SU-DHL-6 (cell line): ENCODE results near the gene BCO2.
A peak's percentile ranks its signal among the peaks of the same experiment; 100 is the strongest.

Source experiments
- H2AFZ ChIP-seq: fragments of 200-600 bp; sonication (generic); 2 replicates; pipeline ENCODE4 v1.6.1; 2014; ENCODE audit warnings: low read depth, mild to moderate bottlenecking, moderate library complexity, mixed read lengths, antibody characterized with exemption, low read length; ENCODE audit not compliant: severe bottlenecking
- H3F3A ChIP-seq: fragments of 200-600 bp; shearing (Covaris generic); 2 replicates; pipeline ENCODE4 v1.6.0; 2016; ENCODE audit warnings: antibody characterized with exemption, mild to moderate bottlenecking; ENCODE audit not compliant: insufficient read depth
- H3K27ac ChIP-seq: fragments of 200-600 bp; sonication (generic); 2 replicates; pipeline ENCODE4 v1.5.1; 2016; ENCODE audit warnings: low read depth, mild to moderate bottlenecking, low read length, moderate library complexity, mixed read lengths
- H3K27me3 ChIP-seq: fragments of 200-600 bp; sonication (generic), shearing (Covaris generic); 2 replicates; pipeline ENCODE4 v1.6.0; 2014; ENCODE audit warnings: mild to moderate bottlenecking, low read length
- H3K36me3 ChIP-seq: fragments of 200-600 bp; sonication (generic); 2 replicates; pipeline ENCODE4 v1.6.1; 2014; ENCODE audit warnings: mild to moderate bottlenecking, low read length, mixed read lengths
- H3K4me2 ChIP-seq: fragments of 300-600, 200-600 bp; shearing (Covaris generic), sonication (generic); 2 replicates; pipeline ENCODE4 v1.6.0; 2014; ENCODE audit warnings: low read length, low read depth, mild to moderate bottlenecking; ENCODE audit not compliant: poor library complexity, severe bottlenecking
- H3K4me3 ChIP-seq: fragments of 200-600 bp; sonication (generic); 2 replicates; pipeline ENCODE4 v1.5.1; 2014; ENCODE audit warnings: antibody characterized with exemption, low read length, mild to moderate bottlenecking, mixed read lengths; ENCODE audit not compliant: insufficient read depth, poor library complexity, severe bottlenecking
- H3K79me2 ChIP-seq: fragments of 200-600 bp; sonication (generic); 2 replicates; pipeline ENCODE4 v1.6.1; 2014; ENCODE audit warnings: mild to moderate bottlenecking, low read length, moderate library complexity; ENCODE audit not compliant: insufficient read depth
- H3K9ac ChIP-seq: fragments of 200-600 bp; sonication (generic); 2 replicates; pipeline ENCODE4 v1.7.0; 2014; ENCODE audit warnings: mild to moderate bottlenecking, low read length
- H3K9me2 ChIP-seq: fragments of 200-600 bp; sonication (generic); replicated peaks from 2 replicates; pipeline ENCODE4 v1.6.1; 2014; ENCODE audit warnings: low read length; ENCODE audit not compliant: insufficient read depth
- H3K9me3 ChIP-seq: fragments of 200-600 bp; sonication (generic); 2 replicates; pipeline ENCODE4 v1.6.1; 2014; ENCODE audit warnings: low read length, mixed read lengths; ENCODE audit not compliant: insufficient read depth
- H4K20me1 ChIP-seq: fragments of 200-600 bp; sonication (generic); 2 replicates; pipeline ENCODE4 v1.6.1; 2014; ENCODE audit warnings: low read depth, mild to moderate bottlenecking, antibody characterized with exemption, low read length, moderate library complexity, mixed read lengths
- CTCF ChIP-seq: fragments of 200-600 bp; sonication (generic); IDR thresholded peaks from one replicate; pipeline ENCODE4 v1.5.1; 2017; ENCODE audit warnings: antibody characterized with exemption, mild to moderate bottlenecking, low read length, moderate library complexity; ENCODE audit not compliant: insufficient read depth, poor library complexity, severe bottlenecking
- EZH2phosphoT487 ChIP-seq: fragments of 200-600 bp; sonication (generic), shearing (Covaris generic); conservative IDR thresholded peaks from 2 replicates; pipeline ENCODE4 v1.6.1; 2018; ENCODE audit warnings: mild to moderate bottlenecking, antibody characterized with exemption, low read length, moderate library complexity, mixed read lengths

The BCO2 gene

GRCh38 chr11:112174789-112175598 lies at the start of gene BCO2:
Gene BCO2, plus strand, starts transcription at chr11:112175512. Its CDS starts 90 bp downstream, at chr11:112175602.
- Histone ChIP-seq H3F3A (no peaks in the 10 kb centered on the region; the same call in 1 of the 2 replicates), H2AFZ (no peak within 1 kb of the TSS), H3K27ac (no peak within 1 kb of the TSS), H3K4me3 (no peak within 1 kb of the TSS), H3K9me2 (no peaks in the 10 kb centered on the region), H3K79me2 (no peaks in the 10 kb centered on the region), H3K4me2 (peak within 1 kb of the TSS; percentile 47), H4K20me1 (no peaks in the 10 kb centered on the region), H3K27me3 (no peaks in the 10 kb centered on the region), H3K36me3 (no peaks in the 10 kb centered on the region), H3K9ac (no peak within 1 kb of the TSS), H3K9me3 (no peaks in the 10 kb centered on the region)
- peak; percentile 68 for TF ChIP-seq CTCF
- TF ChIP-seq EZH2phosphoT487, result no peak

GRCh38 chr11:112127056-112127455 lies 48.3 kb upstream of the BCO2 start:
- H4K20me1 ChIP-seq, result no peaks in the 10 kb centered on the region
- H3K27ac ChIP-seq, result no peak overlapping the region

GRCh38 chr11:112128483-112129121 lies 46.7 kb upstream of the BCO2 start:
- Histone ChIP-seq H3K27ac (no peak overlapping the region), H3K9ac (no peak overlapping the region), H3K79me2 (no peaks in the 10 kb centered on the region), H4K20me1 (no peaks in the 10 kb centered on the region), H3F3A (no peaks in the 10 kb centered on the region), H3K36me3 (no peaks in the 10 kb centered on the region), H3K4me3 (no peak overlapping the region), H3K9me3 (no peaks in the 10 kb centered on the region), H3K9me2 (no peaks in the 10 kb centered on the region), H3K27me3 (no peaks in the 10 kb centered on the region), H3K4me2 (no peak overlapping the region), H2AFZ (no peak overlapping the region)
- TF ChIP-seq EZH2phosphoT487 (no peak), CTCF (no peak)

More at GRCh38 chr11:112127056-112127455, 48.3 kb upstream of the BCO2 start:
- no peak overlapping the region for H3K4me2 ChIP-seq
- no peaks in the 10 kb centered on the region for H3K27me3 ChIP-seq
- H3K9me3 ChIP-seq, result no peaks in the 10 kb centered on the region
- no peaks in the 10 kb centered on the region for H3F3A ChIP-seq
- no peak for TF ChIP-seq CTCF
- no peaks in the 10 kb centered on the region for H3K79me2 ChIP-seq
- no peak overlapping the region for H2AFZ ChIP-seq
- H3K9me2 ChIP-seq, result no peaks in the 10 kb centered on the region
- no peaks in the 10 kb centered on the region for H3K36me3 ChIP-seq
- no peak overlapping the region for H3K4me3 ChIP-seq
- H3K9ac ChIP-seq, result no peak overlapping the region
